IMR-90 (cell line): Measurements from ENCODE around the gene LDHAL6A. TPM values are rescaled to one million over a fixed set of nuclear protein-coding genes. Genes with fewer than 3 reads are reported as not detected.

ENCODE experiments used
- ATAC-seq: fragments of 200-7000 bp; cut with Tn5 transposase; 2 replicates; pipeline ENCODE4 v1.9.1; 2020; ENCODE audit warnings: low read depth, mild to moderate bottlenecking, moderate library complexity
- BruUV-seq: library from RNA; stranded (reverse); fragments of 400-500 nt; replicated peaks from 2 replicates; lab custom pipeline; 2021; lab: Mats Ljungman, UMichigan
- CTCF ChIA-PET: fragments of 300-600 bp; formaldehyde crosslinking; extraction: SDS; loops from one replicate; lab custom pipeline; 2021; ENCODE audit warnings: antibody characterized with exemption; lab: Yijun Ruan, JAX
- POLR2A ChIA-PET: fragments of 300-600 bp; sonication (Branson Sonifier 250); formaldehyde crosslinking; loops from one replicate; lab custom pipeline; 2022; ENCODE audit warnings: antibody characterized with exemption; ENCODE audit not compliant: unreplicated experiment; lab: Charles Lee
- DNase-seq: peaks from one replicate; pipeline ENCODE4 v3.0.0; 2013
- H2AFZ ChIP-seq: replicated peaks from 2 replicates; pipeline ENCODE3; 2013; ENCODE audit warnings: low read length, mild to moderate bottlenecking; ENCODE audit not compliant: poor library complexity
- H2AK5ac ChIP-seq: 2 replicates; pipeline ENCODE4 v1.6.1; 2013; ENCODE audit warnings: low read depth, low read length, inconsistent platforms
- H2AK9ac ChIP-seq: replicated peaks from 2 replicates; pipeline ENCODE3; 2013; ENCODE audit warnings: mild to moderate bottlenecking, low read depth, low read length, moderate library complexity; ENCODE audit not compliant: poor library complexity
- H2BK120ac ChIP-seq: 2 replicates; pipeline ENCODE4 v1.6.1; 2013; ENCODE audit warnings: low read depth, low read length, inconsistent platforms
- H2BK15ac ChIP-seq: 3 replicates; pipeline ENCODE4 v1.6.1; 2013; ENCODE audit warnings: low read depth, low read length, inconsistent platforms
- H2BK20ac ChIP-seq: 2 replicates; pipeline ENCODE4 v1.6.1; 2013; ENCODE audit warnings: low read depth, mild to moderate bottlenecking, inconsistent platforms, low read length, moderate library complexity
- H2BK5ac ChIP-seq: 2 replicates; pipeline ENCODE4 v1.6.1; 2013; ENCODE audit warnings: mild to moderate bottlenecking, low read depth, low read length, inconsistent platforms; ENCODE audit not compliant: poor library complexity, severe bottlenecking
- H3K14ac ChIP-seq: replicated peaks from 2 replicates; pipeline ENCODE4 v1.6.1; 2013; ENCODE audit warnings: low read depth, low read length, inconsistent platforms
- H3K18ac ChIP-seq: 2 replicates; pipeline ENCODE4 v1.6.1; 2013; ENCODE audit warnings: low read depth, low read length, control low read depth
- H3K23ac ChIP-seq: 2 replicates; pipeline ENCODE4 v1.6.1; 2013; ENCODE audit warnings: low read depth, low read length, inconsistent platforms
- H3K27ac ChIP-seq: 2 replicates; pipeline ENCODE4 v1.5.1; 2013; ENCODE audit warnings: mild to moderate bottlenecking, control low read depth, low read length; ENCODE audit not compliant: insufficient read depth
- H3K27me3 ChIP-seq: 2 replicates; pipeline ENCODE4 v1.6.1; 2013; ENCODE audit warnings: low read length; ENCODE audit not compliant: control insufficient read depth, insufficient read depth
- H3K36me3 ChIP-seq: 2 replicates; pipeline ENCODE4 v1.6.1; 2013; ENCODE audit warnings: low read length, mixed read lengths; ENCODE audit not compliant: control insufficient read depth, insufficient read depth
- H3K4ac ChIP-seq: 2 replicates; pipeline ENCODE4 v1.6.1; 2013; ENCODE audit warnings: low read depth, low read length, inconsistent platforms
- H3K4me1 ChIP-seq: 2 replicates; pipeline ENCODE4 v1.6.1; 2013; ENCODE audit warnings: low read length, mixed read lengths; ENCODE audit not compliant: control insufficient read depth, insufficient read depth
- H3K4me2 ChIP-seq: 2 replicates; pipeline ENCODE4 v1.6.1; 2013; ENCODE audit warnings: low read depth, mild to moderate bottlenecking, control low read depth, low read length, moderate library complexity
- H3K4me3 ChIP-seq: 2 replicates; pipeline ENCODE4 v1.5.1; 2013; ENCODE audit warnings: low read depth, mild to moderate bottlenecking, control low read depth, low read length, moderate library complexity; ENCODE audit not compliant: insufficient read depth
- H3K56ac ChIP-seq: 2 replicates; pipeline ENCODE4 v1.6.1; 2013; ENCODE audit warnings: low read length, inconsistent platforms; ENCODE audit not compliant: insufficient read depth; ENCODE audit errors: extremely low read depth
- H3K79me1 ChIP-seq, 2 experiments: 2 replicates each; pipeline ENCODE4 v1.6.1; 2013; ENCODE audit warnings: low read length in 2 of 2, inconsistent platforms in 1 of 2, low read depth in 1 of 2
- H3K9ac ChIP-seq: 2 replicates; pipeline ENCODE4 v1.6.1; 2013; ENCODE audit warnings: low read depth, low read length, control low read depth
- H3K9me1 ChIP-seq: 2 replicates; pipeline ENCODE4 v1.6.1; 2013; ENCODE audit warnings: low read length, inconsistent platforms; ENCODE audit not compliant: insufficient read depth
- H3K9me3 ChIP-seq: 2 replicates; pipeline ENCODE4 v1.6.1; 2013; ENCODE audit warnings: low read length; ENCODE audit not compliant: control insufficient read depth, insufficient read depth
- H4K20me1 ChIP-seq: 2 replicates; pipeline ENCODE4 v1.6.1; 2013; ENCODE audit warnings: low read length, inconsistent platforms; ENCODE audit not compliant: insufficient read depth
- H4K5ac ChIP-seq: 2 replicates; pipeline ENCODE4 v1.6.1; 2013; ENCODE audit warnings: mild to moderate bottlenecking, low read depth, low read length, control low read depth
- H4K8ac ChIP-seq, 2 experiments: 2 replicates each; pipeline ENCODE4 v1.6.1; 2013; ENCODE audit warnings: low read depth in 2 of 2, low read length in 2 of 2, control low read depth in 1 of 2, inconsistent platforms in 1 of 2
- H4K91ac ChIP-seq: 2 replicates; pipeline ENCODE4 v1.6.1; 2013; ENCODE audit warnings: low read depth, low read length, inconsistent platforms; ENCODE audit not compliant: insufficient read depth
- BHLHE40 ChIP-seq: fragments of 150-350 bp; IDR thresholded peaks from 2 replicates; pipeline ENCODE4 v1.6.1; 2016; ENCODE audit warnings: mild to moderate bottlenecking, low read depth, low read length
- CEBPB ChIP-seq: IDR thresholded peaks from 2 replicates; pipeline ENCODE4 v1.6.1; 2012; ENCODE audit warnings: low read depth, low read length, improper control_type of control experiment
- CHD1 ChIP-seq: IDR thresholded peaks from 2 replicates; pipeline ENCODE4 v1.6.1; 2012; ENCODE audit warnings: low read depth, low read length, improper control_type of control experiment
- CTCF ChIP-seq: conservative IDR thresholded peaks from 2 replicates; pipeline ENCODE4 v1.5.1; 2012; ENCODE audit warnings: mild to moderate bottlenecking, low read depth, low read length, improper control_type of control experiment
- MAFK ChIP-seq: IDR thresholded peaks from 2 replicates; pipeline ENCODE4 v1.6.1; 2012; ENCODE audit warnings: low read depth, low read length, improper control_type of control experiment
- MAZ ChIP-seq: IDR thresholded peaks from 2 replicates; pipeline ENCODE4 v1.6.1; 2012; ENCODE audit warnings: low read depth, mild to moderate bottlenecking, low read length, improper control_type of control experiment, moderate library complexity, borderline replicate concordance
- MXI1 ChIP-seq: IDR thresholded peaks from 2 replicates; pipeline ENCODE4 v1.6.1; 2012; ENCODE audit warnings: low read depth, mild to moderate bottlenecking, low read length, moderate library complexity, borderline replicate concordance
- NFE2L2 ChIP-seq: fragments of 150-350 bp; IDR thresholded peaks from 2 replicates; pipeline ENCODE4 v1.6.1; 2016; ENCODE audit warnings: low read depth, mild to moderate bottlenecking, low read length
- RAD21 ChIP-seq: IDR thresholded peaks from 2 replicates; pipeline ENCODE4 v1.6.1; 2012; ENCODE audit warnings: low read length, improper control_type of control experiment
- RCOR1 ChIP-seq: IDR thresholded peaks from 2 replicates; pipeline ENCODE4 v1.6.1; 2012; ENCODE audit warnings: mild to moderate bottlenecking, low read length, improper control_type of control experiment; ENCODE audit not compliant: insufficient replicate concordance
- RFX5 ChIP-seq: IDR thresholded peaks from 2 replicates; pipeline ENCODE4 v1.8.0; 2012; ENCODE audit warnings: low read depth, mild to moderate bottlenecking, low read length, moderate library complexity
- SMC3 ChIP-seq: fragments of 150-350 bp; IDR thresholded peaks from 2 replicates; pipeline ENCODE4 v1.6.1; 2016; ENCODE audit warnings: low read depth, mild to moderate bottlenecking, antibody characterized with exemption, low read length, moderate library complexity
- WGBS, 2 experiments: methylation state at CpG; one replicate each; pipeline versions ENCODE4 v1.1.5 to v1.1.7; 2013; ENCODE audit warnings: missing lambda C conversion rate in 2 of 2; ENCODE audit not compliant: insufficient read length in 1 of 2; ENCODE audit errors: extremely low coverage in 2 of 2; 5-methylcytosine and 5-hydroxymethylcytosine counted together
- dilution Hi-C: fragments of 300-500 bp; cut with HindIII; formaldehyde crosslinking; loops from one replicate; pipeline ENCODE4 v1.14.3; 2018; ENCODE audit warnings: low sequenced_read_pairs; ENCODE audit not compliant: unreplicated experiment
- in situ Hi-C: fragments of 300-500 bp; cut with MboI; formaldehyde crosslinking; loops from 3 replicates; pipeline ENCODE4 v1.14.3; 2019; ENCODE audit warnings: low sequenced_read_pairs, inconsistent platforms, mixed read lengths
- intact Hi-C: fragments of 100-400 bp; cut with micrococcal nuclease; formaldehyde crosslinking; loops from 2 replicates; pipeline ENCODE4 v1.10.0; 2022
- polyA plus RNA-seq, 3 experiments: library from polyadenylated mRNA; depleted of rRNA; stranded (reverse); fragments of >200 nt; gene quantifications; 2 replicates each; pipeline ENCODE4 v1.2.3, GENCODE V29; 2012; ENCODE audit warnings: low replicate concordance in 1 of 3
- total RNA-seq: library from RNA; depleted of rRNA; stranded (reverse); fragments of >200 nt; gene quantifications from 2 replicates; pipeline ENCODE4 v1.2.3, GENCODE V29; 2012
- TF ChIP-seq, protein P1 (sequence below): fragments of 150-350 bp; IDR thresholded peaks from 2 replicates; pipeline ENCODE4 v1.6.1; 2017; ENCODE audit warnings: mild to moderate bottlenecking, antibody characterized with exemption, low read length, low read depth

LDHAL6A gene
- total and polyA plus RNA-seq, 2 of the 4 experiments (the other 2 are of a cell fraction) = not detected

DNA sequence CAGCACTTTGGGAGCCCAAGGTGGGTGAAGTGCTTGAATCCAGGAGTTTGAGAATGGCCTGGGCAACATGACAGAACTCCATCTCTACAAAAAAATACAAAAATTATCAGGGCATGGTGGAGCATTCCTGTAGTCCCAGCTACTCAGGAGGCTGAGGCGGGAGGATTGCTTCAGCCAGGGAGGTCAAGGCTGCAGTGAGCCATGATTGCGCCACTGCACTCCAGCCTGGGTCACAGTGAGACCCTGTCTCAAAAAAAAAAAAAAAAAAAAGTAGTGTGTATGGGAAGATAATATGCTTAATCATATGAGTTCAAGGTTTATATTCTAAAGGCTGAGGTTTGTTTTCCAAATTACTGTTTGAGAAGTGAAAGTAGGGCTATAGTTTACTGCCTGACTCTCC lies 10.7 kb downstream of the LDHAL6A start:
- DNase-seq = no peak
- H4K91ac ChIP-seq = no peak overlapping the region
- H3K9me3 ChIP-seq = no peaks in the 10 kb centered on the region
- TF ChIP-seq CEBPB = no peak
- TF ChIP-seq RAD21 = no peak
- TF ChIP-seq NFE2L2 = no peak
- no peak for TF ChIP-seq CHD1
- no peak for TF ChIP-seq RFX5
- TF ChIP-seq MAFK = no peak
- no peak for TF ChIP-seq RCOR1
- no peak for TF ChIP-seq MXI1
- TF ChIP-seq SMC3 = no peak
- TF ChIP-seq MAZ = no peak
- TF ChIP-seq BHLHE40 = no peak
- no peak for TF ChIP-seq CTCF
- TF ChIP-seq, protein P1, sequence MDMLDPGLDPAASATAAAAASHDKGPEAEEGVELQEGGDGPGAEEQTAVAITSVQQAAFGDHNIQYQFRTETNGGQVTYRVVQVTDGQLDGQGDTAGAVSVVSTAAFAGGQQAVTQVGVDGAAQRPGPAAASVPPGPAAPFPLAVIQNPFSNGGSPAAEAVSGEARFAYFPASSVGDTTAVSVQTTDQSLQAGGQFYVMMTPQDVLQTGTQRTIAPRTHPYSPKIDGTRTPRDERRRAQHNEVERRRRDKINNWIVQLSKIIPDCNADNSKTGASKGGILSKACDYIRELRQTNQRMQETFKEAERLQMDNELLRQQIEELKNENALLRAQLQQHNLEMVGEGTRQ = no peak
- in situ Hi-C loops = no loop called here
- WGBS, 2 experiments = no CpG with 5 or more reads among the region's 2 CpGs
- no peak for ATAC-seq
- H3K4ac ChIP-seq = no peak overlapping the region
- no peak overlapping the region for H2BK15ac ChIP-seq
- H3K36me3 ChIP-seq = no peaks in the 10 kb centered on the region
- ChIA-PET POLR2A (no interaction called here), CTCF (interaction anchor here (0.6 kb wide), 1 partner anchor 19 kb away, joined by 3 read pairs; no protein-coding TSS in a partner anchor)
- no peak overlapping the region for H2BK20ac ChIP-seq
- H3K4me3 ChIP-seq = no peak overlapping the region
- no peak overlapping the region for H2BK5ac ChIP-seq
- no peak overlapping the region for H3K56ac ChIP-seq
- H3K4me2 ChIP-seq = no peak overlapping the region
- no peak overlapping the region for H4K8ac ChIP-seq
- H2AFZ ChIP-seq = no peak overlapping the region
- H2AK9ac ChIP-seq = no peak overlapping the region
- no peak overlapping the region for H3K23ac ChIP-seq
- H2AK5ac ChIP-seq = no peak overlapping the region
- H3K9me1 ChIP-seq = no peaks in the 10 kb centered on the region
- no peak overlapping the region for H3K27ac ChIP-seq
- no peak overlapping the region for H3K14ac ChIP-seq
- H3K4me1 ChIP-seq = no peaks in the 10 kb centered on the region
- H2BK120ac ChIP-seq = no peak overlapping the region
- no peak overlapping the region for H3K18ac ChIP-seq
- intact Hi-C loops = no loop called here
- dilution Hi-C loops = no loop called here
- H4K20me1 ChIP-seq = no peaks in the 10 kb centered on the region
- no peak overlapping the region for H4K5ac ChIP-seq
- no peaks in the 10 kb centered on the region for H3K79me1 ChIP-seq
- BruUV-seq = no TSS peak
- no peak overlapping the region for H3K9ac ChIP-seq
- no peaks in the 10 kb centered on the region for H3K27me3 ChIP-seq
